Fibroblast of villous mesenchyme (primary cell): ENCODE results near the gene RAE1. TPM values are rescaled to one million over a fixed set of nuclear protein-coding genes. Genes with fewer than 3 reads are reported as not detected.
A peak's percentile ranks its signal among the peaks of the same experiment; 100 is the strongest.
"Not testable (repeated sequence)": the region's sequence is repeated elsewhere in the genome, so short reads cannot be mapped to it uniquely, and the experiment has no call there.

ENCODE experiments used
- DNase-seq: peaks from one replicate; pipeline ENCODE4 v3.0.0-alpha.2; 2010; ENCODE audit warnings: low read depth
- H3K4me3 ChIP-seq: 2 replicates; pipeline ENCODE4 v1.5.1; 2011; ENCODE audit warnings: low read depth, mild to moderate bottlenecking, low read length
- total RNA-seq: library from RNA; depleted of rRNA; stranded (reverse); fragments of >200 nt; gene quantifications from 2 replicates; pipeline ENCODE4 v1.2.3, GENCODE V29; 2012
- TF ChIP-seq, protein P1 (sequence below): IDR thresholded peaks from 2 replicates; pipeline ENCODE4 v1.5.1; 2012; ENCODE audit warnings: low read depth, mild to moderate bottlenecking, low read length; ENCODE audit not compliant: insufficient read depth

Gene RAE1
- total RNA-seq, 1 donor: 28.5 TPM

DNA sequence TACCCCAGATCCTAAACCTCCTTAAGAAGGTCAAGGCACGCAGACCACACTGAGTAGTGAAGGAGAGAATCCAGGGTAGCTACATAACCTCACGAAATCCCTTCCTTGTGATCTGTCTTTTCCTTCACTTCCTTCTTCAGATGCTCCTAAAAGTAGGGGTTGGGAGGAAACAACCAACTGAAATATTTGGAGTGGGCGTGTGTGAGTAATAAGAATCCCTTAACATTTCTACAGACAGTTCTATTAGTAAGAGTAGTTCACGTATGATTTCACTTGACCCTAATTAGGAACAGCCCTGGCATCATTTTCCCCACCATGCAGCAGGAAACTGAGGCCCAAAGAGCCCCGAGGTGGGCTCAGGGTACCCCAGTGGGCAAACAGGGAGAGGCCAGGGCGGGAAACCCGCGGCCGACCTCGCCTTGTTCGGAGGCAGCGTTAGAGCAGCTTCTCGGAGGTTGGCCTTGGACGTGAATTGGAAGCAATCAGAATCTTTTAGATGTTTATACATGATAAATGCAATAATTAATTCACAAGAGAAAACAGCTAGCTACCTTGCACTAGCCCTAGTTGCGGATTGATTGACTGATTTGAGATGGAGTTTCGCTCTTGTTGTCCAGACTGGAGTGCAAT is 859 bp upstream of the RAE1 start:
- TF ChIP-seq, protein P1, sequence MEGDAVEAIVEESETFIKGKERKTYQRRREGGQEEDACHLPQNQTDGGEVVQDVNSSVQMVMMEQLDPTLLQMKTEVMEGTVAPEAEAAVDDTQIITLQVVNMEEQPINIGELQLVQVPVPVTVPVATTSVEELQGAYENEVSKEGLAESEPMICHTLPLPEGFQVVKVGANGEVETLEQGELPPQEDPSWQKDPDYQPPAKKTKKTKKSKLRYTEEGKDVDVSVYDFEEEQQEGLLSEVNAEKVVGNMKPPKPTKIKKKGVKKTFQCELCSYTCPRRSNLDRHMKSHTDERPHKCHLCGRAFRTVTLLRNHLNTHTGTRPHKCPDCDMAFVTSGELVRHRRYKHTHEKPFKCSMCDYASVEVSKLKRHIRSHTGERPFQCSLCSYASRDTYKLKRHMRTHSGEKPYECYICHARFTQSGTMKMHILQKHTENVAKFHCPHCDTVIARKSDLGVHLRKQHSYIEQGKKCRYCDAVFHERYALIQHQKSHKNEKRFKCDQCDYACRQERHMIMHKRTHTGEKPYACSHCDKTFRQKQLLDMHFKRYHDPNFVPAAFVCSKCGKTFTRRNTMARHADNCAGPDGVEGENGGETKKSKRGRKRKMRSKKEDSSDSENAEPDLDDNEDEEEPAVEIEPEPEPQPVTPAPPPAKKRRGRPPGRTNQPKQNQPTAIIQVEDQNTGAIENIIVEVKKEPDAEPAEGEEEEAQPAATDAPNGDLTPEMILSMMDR: no peak
- H3K4me3 ChIP-seq: no peak overlapping the region
- DNase-seq: no peak

DNA sequence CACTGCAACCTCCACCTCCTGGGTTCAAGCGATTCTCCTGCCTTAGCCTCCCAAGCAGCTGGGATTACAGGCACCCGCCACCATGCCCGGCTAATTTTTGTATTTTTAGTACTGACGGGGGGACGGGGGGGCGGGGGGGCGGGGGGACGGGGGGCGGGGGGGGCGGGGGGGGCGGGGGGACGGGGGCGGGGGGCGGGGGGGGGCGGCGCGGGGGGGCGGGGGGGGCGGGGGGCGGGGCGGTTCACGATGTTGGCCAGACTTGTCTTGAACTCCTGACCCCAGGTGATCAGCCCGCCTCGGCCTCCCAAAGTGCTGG is 371 bp upstream of the RAE1 start:
- DNase-seq: not testable (repeated sequence)
- peak overlapping the region; percentile 96 for H3K4me3 ChIP-seq

DNA sequence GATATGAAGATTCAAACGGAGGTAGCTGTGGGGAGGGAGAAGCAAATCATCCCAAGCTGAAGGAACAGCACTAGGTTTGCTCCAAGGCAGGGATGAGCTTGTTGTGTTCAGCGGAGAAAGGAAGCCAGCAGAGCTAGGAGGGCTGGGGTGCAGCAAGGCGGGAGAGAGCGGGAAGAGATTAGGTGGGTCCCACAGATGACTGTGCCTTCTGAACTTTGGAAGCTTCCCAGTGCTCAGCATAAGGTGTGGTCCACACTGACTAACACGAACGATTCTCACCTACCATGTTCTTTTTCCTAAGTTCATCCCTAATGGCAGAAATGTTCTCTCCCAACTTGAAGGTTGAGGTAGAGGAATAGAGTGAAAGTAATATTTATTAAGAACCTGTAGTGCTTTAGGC is 1.2 kb downstream of the RAE1 start:
- DNase-seq: no peak
- TF ChIP-seq, protein P1: no peak
- H3K4me3 ChIP-seq: peak overlapping the region; percentile 96

DNA sequence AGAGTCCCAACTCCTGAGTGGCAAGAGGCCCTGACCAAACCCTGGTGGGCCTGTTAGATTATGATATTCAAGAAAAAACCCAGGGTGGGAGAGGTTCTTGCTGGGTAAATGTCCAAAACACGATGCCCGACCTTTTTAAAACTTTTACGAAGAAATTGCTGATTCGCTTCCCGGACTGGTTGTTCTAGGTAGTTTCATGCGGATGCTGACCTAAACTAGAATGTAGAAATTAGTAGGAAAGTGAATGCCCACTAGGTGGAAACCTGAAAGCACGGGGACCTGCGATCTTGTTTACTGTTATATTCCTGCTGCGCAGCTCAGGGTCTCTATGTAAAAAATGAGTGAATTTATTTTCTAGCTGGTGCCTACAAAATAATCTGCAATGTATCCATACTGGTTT is 2.3 kb downstream of the RAE1 start:
- TF ChIP-seq, protein P1: no peak
- DNase-seq: no peak
- no peak overlapping the region for H3K4me3 ChIP-seq

DNA sequence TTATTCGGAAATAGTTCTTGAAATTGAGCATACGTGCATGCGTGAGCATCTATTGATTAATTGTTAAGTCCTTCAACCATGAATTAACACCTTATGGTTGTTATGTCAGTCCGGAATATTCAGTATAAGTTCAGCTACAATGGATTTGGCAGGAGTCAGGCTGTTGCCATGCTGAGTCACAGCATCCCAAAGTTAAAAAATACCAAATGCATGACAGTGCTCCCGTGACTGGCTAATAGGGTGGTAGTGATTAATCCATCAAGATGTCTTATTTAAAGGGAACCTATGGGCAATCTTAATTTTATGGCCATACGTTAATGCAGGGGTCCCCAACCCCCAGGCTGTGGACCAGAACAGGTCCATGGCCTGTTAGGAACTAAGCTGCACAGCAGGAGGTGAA is 10.5 kb downstream of the RAE1 start:
- H3K4me3 ChIP-seq: no peak overlapping the region
- DNase-seq: peak; percentile 54
- TF ChIP-seq, protein P1: no peak

DNA sequence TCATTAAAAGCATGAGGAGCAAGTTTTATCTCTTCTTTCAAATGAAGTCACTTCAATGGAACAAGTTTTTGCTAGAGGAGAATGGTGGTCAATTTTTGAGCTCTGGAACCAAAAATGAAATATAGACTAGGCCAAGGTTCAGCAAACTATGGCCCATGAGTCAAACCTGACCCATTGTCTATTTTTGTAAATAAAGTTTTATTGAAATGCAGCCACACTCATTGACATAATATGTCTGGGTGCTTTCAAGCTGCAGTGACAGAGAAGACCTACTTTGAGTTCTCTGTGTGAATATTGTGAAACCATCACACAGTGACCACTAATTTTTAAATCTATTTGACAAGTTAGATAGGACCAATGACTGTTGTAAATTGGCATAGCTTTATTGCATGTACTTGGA is 13.4 kb downstream of the RAE1 start:
- TF ChIP-seq, protein P1: no peak
- no peak for DNase-seq
- H3K4me3 ChIP-seq: no peak overlapping the region

DNA sequence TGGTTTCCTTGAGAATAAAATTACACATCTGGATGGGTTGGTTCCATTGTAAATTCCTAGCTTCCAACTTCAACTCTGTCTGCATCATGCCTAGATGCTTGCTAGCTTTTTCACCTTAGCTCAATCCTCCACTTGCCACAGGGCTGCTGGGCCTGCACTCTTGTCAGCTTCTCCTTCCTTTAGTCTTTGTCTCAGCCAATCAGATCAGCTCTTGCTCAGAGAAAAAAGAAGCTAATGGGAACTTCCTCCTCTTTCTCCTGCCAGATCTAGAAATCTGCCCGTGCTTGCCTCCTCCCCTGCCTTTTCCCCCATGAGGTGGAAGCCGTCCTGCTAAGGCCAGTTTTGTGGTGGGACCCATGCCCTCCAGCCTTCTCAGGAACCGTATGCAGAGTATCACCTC is 18.5 kb downstream of the RAE1 start:
- TF ChIP-seq, protein P1: no peak
- DNase-seq: no peak
- H3K4me3 ChIP-seq: no peak overlapping the region
